ENCODE results near the gene SH3BP1. TPM values are rescaled to one million over a fixed set of nuclear protein-coding genes. Genes with fewer than 3 reads are reported as not detected.

The SH3BP1 gene
- total and polyA plus RNA-seq, 12 donors, result 0.50 to 9.3 (median 2.0) TPM

DNA sequence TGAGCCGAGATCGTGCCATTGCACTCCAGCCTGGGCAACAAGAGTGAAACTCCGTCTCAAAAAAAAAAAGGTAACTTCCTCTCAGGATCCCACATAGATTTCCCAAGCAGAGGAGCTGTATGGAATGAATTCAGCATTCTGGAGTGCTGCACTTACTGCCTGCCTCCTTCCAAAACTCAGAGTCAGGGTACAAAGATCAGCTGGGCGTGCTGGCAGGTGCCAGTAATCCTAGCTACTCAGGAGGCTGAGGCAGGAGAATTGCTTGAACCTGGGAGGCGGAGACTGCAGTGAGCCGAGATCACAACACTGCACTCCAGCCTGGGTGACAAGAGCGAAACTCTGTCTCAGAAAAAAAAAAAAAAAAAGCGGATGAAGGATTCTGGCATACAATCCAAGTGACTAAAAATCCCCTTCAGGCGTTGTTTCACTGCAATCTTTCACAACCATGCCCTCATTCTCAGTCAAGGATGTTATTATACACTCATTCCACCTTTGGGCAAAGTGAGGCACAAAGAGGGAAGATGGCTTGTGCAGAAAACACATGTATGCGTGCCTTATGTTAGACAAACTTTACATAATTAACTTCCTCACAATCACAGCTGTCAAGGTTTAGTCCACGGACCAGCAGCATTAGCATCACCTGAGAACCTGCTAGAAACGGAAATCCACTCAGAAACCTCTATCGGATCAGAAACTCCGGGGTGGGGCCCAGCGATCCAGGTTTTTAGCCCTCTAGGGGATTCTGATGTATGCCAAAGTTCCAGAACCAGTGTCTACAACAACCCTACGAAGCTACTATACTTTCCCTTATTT, 45.5 kb downstream of the SH3BP1 start:
- Histone ChIP-seq H3K4me3 (no peak overlapping the region), H3K27me3 (no peaks in the 10 kb centered on the region), H3K36me3 (peaks cover 0 to 35% (median 8%) of the 10 kb centered on the region in 9 donors), H3K9me3 (no peaks in the 10 kb centered on the region), H3K4me1 (peaks cover 10 to 34% (median 25%) of the 10 kb centered on the region in 9 donors), H3K27ac (no peak overlapping the region)
- WGBS, 2 donors, result 83 to 88% methylated on average over 16 of the region's 16 CpGs
- TF ChIP-seq, protein P1, sequence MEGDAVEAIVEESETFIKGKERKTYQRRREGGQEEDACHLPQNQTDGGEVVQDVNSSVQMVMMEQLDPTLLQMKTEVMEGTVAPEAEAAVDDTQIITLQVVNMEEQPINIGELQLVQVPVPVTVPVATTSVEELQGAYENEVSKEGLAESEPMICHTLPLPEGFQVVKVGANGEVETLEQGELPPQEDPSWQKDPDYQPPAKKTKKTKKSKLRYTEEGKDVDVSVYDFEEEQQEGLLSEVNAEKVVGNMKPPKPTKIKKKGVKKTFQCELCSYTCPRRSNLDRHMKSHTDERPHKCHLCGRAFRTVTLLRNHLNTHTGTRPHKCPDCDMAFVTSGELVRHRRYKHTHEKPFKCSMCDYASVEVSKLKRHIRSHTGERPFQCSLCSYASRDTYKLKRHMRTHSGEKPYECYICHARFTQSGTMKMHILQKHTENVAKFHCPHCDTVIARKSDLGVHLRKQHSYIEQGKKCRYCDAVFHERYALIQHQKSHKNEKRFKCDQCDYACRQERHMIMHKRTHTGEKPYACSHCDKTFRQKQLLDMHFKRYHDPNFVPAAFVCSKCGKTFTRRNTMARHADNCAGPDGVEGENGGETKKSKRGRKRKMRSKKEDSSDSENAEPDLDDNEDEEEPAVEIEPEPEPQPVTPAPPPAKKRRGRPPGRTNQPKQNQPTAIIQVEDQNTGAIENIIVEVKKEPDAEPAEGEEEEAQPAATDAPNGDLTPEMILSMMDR (IDR thresholded peaks at IDR 0.05), result no peak
- intact Hi-C loops (cut with DNase I), result loop anchor here in 8 of 10 donors (5.0 to 10.0 kb wide), 5 partner anchors 43 to 110 kb away; no protein-coding TSS in a partner anchor
- no peak for DNase-seq
- ATAC-seq, result no peak

DNA sequence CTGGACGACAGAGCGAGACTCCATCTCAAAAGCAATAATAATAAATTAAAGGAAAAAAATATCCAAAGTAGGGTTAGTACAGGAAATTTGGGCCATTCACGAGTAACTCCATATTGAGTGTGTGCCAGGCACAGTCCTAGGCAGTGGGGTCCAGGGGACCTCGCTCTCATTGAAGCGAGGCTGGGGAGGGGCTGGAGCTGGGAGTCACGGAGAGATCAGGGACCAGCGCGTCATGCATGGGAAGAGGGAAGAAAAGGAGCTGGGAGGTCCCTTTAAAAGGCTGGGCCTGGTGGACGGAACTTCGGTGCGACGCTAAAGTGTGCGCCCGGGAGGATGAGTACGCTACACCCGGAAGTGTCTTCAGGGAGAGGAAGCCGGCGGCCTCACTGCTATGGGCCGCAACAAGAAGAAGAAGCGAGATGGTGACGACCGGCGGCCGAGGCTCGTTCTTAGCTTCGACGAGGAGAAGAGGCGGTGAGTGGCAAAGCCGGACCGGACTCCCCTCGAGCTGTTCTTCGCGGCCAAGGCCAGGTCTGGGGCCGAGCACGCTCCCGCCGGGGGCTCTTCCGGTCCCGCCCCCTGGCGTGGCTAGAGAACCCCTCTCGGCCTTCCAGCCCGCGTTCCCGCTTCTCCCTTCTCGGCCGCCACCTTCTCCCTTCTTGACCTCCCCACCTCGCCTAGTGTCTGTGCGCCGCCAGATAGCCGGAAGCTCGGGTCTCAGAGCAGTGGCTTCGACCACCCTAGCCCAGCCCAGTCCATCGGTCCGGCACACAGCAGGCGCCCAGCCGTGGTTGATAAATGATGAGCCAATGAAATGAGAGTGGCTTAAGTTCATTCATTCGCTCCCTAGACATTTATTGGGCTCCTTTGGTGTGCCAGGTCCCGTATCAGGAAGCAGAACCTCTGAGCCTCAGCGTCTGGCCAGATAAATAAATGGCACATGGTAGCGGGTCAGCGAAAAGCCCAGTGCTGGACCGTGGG, 46.8 kb downstream of the SH3BP1 start, which contains the start of gene NOL12:
TSS of gene NOL12 (plus strand) at position 342 of the 981 bp plus-strand sequence. CDS start at position 392, 50 bp downstream.
- TF ChIP-seq, protein P1 (IDR thresholded peaks at IDR 0.05), result peak in 4 of 9 donors; percentile 3 to 24 (median 11)
- ATAC-seq, result peak; percentile 90 to 96 (median 92)

GRCh38 chr22:37690407-37690806, 50.9 kb downstream of the SH3BP1 start:
- ATAC-seq (no peak), DNase-seq (no peak)
- Histone ChIP-seq H3K36me3 (peaks cover 0 to 71% (median 45%) of the 10 kb centered on the region in 9 donors), H3K9me3 (no peaks in the 10 kb centered on the region), H3K27me3 (no peaks in the 10 kb centered on the region), H3K4me3 (no peak overlapping the region), H3K27ac (no peak overlapping the region), H3K4me1 (peaks cover 7 to 21% (median 16%) of the 10 kb centered on the region in 9 donors)
- 88 to 93% methylated on average over 7 of the region's 7 CpGs for WGBS, 2 donors
- intact Hi-C loops (cut with DNase I), result no loop called here
- TF ChIP-seq, protein P1 (IDR thresholded peaks at IDR 0.05), result no peak

More for the DNA sequence above, 46.8 kb downstream of the SH3BP1 start, which contains the start of gene NOL12:
- H3K4me3 ChIP-seq, result peak within 1 kb of the TSS; percentile 64 to 96 (median 85)
- DNase-seq, result peak; percentile 78 to 80
- intact Hi-C loops (cut with DNase I), result loop anchor here in 2 of 10 donors (5.0 to 10.0 kb wide), 2 partner anchors 61 to 109 kb away; no protein-coding TSS in a partner anchor
- peaks cover 0 to 37% (median 18%) of the 10 kb centered on the region in 9 donors for H3K36me3 ChIP-seq
- H3K27me3 ChIP-seq, result no peaks in the 10 kb centered on the region
- WGBS, 2 donors, result 2 to 3% methylated on average over 62 of the region's 62 CpGs
- peak within 1 kb of the TSS; percentile 69 to 95 (median 90) for H3K27ac ChIP-seq
- H3K9me3 ChIP-seq, result no peaks in the 10 kb centered on the region
- H3K4me1 ChIP-seq, result peaks cover 10 to 27% (median 21%) of the 10 kb centered on the region in 9 donors

Data from heart right ventricle (tissue), 16 donors.